Transverse colon (tissue), 4 donors: ENCODE data around the gene H19.

Experiments used
- EP300 ChIP-seq: sonication (generic); formaldehyde crosslinking; IDR thresholded peaks from one replicate; pipeline ENCODE4 v1.6.1; 2017; ENCODE audit warnings: antibody characterized with exemption, low read depth
- POLR2A ChIP-seq: fragments of 450-650 bp; IDR thresholded peaks from one replicate; pipeline ENCODE4 v1.6.1; 2016; ENCODE audit warnings: antibody characterized with exemption, mild to moderate bottlenecking, moderate library complexity
- POLR2AphosphoS5 ChIP-seq, 3 donors: sonication (generic); formaldehyde crosslinking; IDR thresholded peaks; one replicate each; pipeline ENCODE4 v1.6.1; 2016; ENCODE audit warnings: antibody characterized with exemption in 3 of 3
- TF ChIP-seq, protein P1 (sequence below), 5 experiments: fragments of 200-600 bp in 3 of 5; fragments of 450-650 bp in 2 of 5; sonication (generic) in 3 of 5; IDR thresholded peaks; 1 replicate in 2 of 5; 2 replicates in 3 of 5; pipeline ENCODE4 v1.5.1; 2016 to 2017; ENCODE audit warnings: antibody characterized with exemption in 5 of 5, inconsistent platforms in 3 of 5, mild to moderate bottlenecking in 2 of 5, moderate library complexity in 1 of 5

DNA sequence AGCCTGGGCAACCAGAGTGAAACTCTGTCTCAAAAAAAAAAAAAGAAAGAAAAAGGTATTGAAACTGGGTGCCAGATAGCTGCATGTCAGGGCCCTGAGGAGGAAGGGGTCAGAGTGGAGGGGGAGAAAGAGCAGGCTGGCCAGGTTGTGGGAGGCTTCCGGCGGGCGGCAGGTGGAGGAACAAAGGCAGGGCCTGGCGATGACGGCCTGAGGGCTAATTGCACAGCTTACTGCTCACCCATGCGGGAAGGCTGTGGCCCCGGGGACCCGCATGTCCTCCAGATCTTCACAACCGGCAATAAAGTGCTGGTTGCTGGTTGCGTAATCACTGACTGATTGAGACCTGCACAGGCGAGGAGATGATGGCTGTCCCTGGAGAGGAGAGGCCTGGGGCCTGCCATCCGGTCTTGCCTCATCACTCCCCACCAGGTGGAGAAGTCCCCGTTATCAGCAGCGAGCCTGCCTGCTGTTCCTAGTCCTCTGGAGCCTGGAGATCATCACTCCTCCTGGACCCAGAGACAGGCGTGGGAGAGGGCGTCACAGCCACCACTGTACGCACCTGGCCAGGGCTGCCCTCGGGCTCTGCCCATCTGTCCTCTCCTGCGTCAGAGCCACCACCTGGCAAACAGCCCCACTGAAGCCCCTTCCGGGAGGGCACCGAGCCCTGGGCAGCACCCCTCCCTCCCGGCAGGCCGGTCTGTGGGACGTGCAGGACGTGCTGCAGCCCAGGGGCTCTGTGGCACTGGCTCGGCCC, 18.7 kb downstream of the H19 start:
- no peak for TF ChIP-seq POLR2A
- TF ChIP-seq, protein P1, sequence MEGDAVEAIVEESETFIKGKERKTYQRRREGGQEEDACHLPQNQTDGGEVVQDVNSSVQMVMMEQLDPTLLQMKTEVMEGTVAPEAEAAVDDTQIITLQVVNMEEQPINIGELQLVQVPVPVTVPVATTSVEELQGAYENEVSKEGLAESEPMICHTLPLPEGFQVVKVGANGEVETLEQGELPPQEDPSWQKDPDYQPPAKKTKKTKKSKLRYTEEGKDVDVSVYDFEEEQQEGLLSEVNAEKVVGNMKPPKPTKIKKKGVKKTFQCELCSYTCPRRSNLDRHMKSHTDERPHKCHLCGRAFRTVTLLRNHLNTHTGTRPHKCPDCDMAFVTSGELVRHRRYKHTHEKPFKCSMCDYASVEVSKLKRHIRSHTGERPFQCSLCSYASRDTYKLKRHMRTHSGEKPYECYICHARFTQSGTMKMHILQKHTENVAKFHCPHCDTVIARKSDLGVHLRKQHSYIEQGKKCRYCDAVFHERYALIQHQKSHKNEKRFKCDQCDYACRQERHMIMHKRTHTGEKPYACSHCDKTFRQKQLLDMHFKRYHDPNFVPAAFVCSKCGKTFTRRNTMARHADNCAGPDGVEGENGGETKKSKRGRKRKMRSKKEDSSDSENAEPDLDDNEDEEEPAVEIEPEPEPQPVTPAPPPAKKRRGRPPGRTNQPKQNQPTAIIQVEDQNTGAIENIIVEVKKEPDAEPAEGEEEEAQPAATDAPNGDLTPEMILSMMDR (IDR thresholded peaks at IDR 0.05), result no peak
- no peak for TF ChIP-seq POLR2AphosphoS5 (IDR thresholded peaks at IDR 0.05)
- TF ChIP-seq EP300, result no peak
